ENCODE results near the gene KRT13.

GRCh38 chr17:41511116-41511515 is 5.7 kb upstream of the KRT13 start:
- TF ChIP-seq, protein P1, sequence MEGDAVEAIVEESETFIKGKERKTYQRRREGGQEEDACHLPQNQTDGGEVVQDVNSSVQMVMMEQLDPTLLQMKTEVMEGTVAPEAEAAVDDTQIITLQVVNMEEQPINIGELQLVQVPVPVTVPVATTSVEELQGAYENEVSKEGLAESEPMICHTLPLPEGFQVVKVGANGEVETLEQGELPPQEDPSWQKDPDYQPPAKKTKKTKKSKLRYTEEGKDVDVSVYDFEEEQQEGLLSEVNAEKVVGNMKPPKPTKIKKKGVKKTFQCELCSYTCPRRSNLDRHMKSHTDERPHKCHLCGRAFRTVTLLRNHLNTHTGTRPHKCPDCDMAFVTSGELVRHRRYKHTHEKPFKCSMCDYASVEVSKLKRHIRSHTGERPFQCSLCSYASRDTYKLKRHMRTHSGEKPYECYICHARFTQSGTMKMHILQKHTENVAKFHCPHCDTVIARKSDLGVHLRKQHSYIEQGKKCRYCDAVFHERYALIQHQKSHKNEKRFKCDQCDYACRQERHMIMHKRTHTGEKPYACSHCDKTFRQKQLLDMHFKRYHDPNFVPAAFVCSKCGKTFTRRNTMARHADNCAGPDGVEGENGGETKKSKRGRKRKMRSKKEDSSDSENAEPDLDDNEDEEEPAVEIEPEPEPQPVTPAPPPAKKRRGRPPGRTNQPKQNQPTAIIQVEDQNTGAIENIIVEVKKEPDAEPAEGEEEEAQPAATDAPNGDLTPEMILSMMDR (conservative IDR thresholded peaks at IDR 0.05), result no peak
- TF ChIP-seq ZFX (IDR thresholded peaks at IDR 0.05), result no peak
